Amygdala (tissue), 56 donors: ENCODE measurements around the gene LDLRAD4.

Experiments used
- DNase-seq, 56 donors: peaks; one replicate each; lab custom pipeline; 2025; lab: John Stamatoyannopoulos, UW

Gene LDLRAD4

GRCh38 chr18:13517369-13517768, 298.8 kb downstream of the LDLRAD4 start:
- no peak for DNase-seq

- DNase-seq = no peak
Measured at GRCh38 chr18:13518382-13518781, 299.8 kb downstream of the LDLRAD4 start.

GRCh38 chr18:13520306-13520705, 301.7 kb downstream of the LDLRAD4 start:
- DNase-seq = no peak

- DNase-seq = no peak
Measured at GRCh38 chr18:13520741-13521140, 302.2 kb downstream of the LDLRAD4 start.

GRCh38 chr18:13521418-13521817, 302.9 kb downstream of the LDLRAD4 start:
- no peak for DNase-seq

- no peak for DNase-seq
Measured at GRCh38 chr18:13522256-13522655, 303.7 kb downstream of the LDLRAD4 start.

GRCh38 chr18:13522861-13523660, 304.5 kb downstream of the LDLRAD4 start:
- DNase-seq = no peak

- DNase-seq = no peak
Measured at GRCh38 chr18:13524054-13524453, 305.5 kb downstream of the LDLRAD4 start.

GRCh38 chr18:13524811-13525210, 306.3 kb downstream of the LDLRAD4 start:
- DNase-seq = no peak

- DNase-seq = no peak
Measured at GRCh38 chr18:13525381-13526029, 306.9 kb downstream of the LDLRAD4 start.

- DNase-seq = no peak
Measured at GRCh38 chr18:13526519-13526918, 308.0 kb downstream of the LDLRAD4 start.

- DNase-seq = no peak
Measured at GRCh38 chr18:13527256-13527655, 308.7 kb downstream of the LDLRAD4 start.

GRCh38 chr18:13527730-13528129, 309.2 kb downstream of the LDLRAD4 start:
- no peak for DNase-seq

- DNase-seq = no peak
Measured at GRCh38 chr18:13528739-13529392, 310.3 kb downstream of the LDLRAD4 start.

GRCh38 chr18:13530033-13530878, 311.7 kb downstream of the LDLRAD4 start:
- DNase-seq = no peak

- peak in 48 of 56 donors; percentile 9 to 81 (median 39) for DNase-seq
Measured at GRCh38 chr18:13530879-13531387, 312.4 kb downstream of the LDLRAD4 start.

GRCh38 chr18:13531681-13532325, 313.2 kb downstream of the LDLRAD4 start:
- DNase-seq = no peak

GRCh38 chr18:13532406-13533075, 314.0 kb downstream of the LDLRAD4 start:
- DNase-seq = no peak

- no peak for DNase-seq
Measured at GRCh38 chr18:13534631-13535030, 316.1 kb downstream of the LDLRAD4 start.
